ENCODE data around the gene RBMXL2. TPM values are rescaled to one million over a fixed set of nuclear protein-coding genes. Genes with fewer than 3 reads are reported as not detected.

The RBMXL2 gene
- total RNA-seq, 1 donor from 2014 or later, result not detected

DNA sequence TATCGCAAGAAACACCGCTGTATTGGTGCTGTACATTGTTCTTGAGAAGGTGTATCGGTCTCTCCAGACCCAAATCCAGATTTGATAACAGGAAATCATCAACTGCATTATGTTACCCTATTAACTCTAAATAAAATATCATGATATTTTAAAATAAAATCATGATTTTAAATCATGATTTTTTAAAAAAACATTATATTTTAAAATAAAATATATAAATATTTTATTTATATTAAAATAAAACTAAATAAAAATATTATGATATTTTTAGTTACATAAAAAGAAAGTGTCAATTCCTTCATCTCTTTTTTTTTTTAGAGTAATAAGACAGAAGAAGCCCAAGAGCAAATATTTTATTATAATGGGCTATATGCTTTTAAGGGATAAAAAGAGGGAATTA lies 27.6 kb downstream of the RBMXL2 start:
- Mint-ChIP-seq H3K4me3 (ENCODE audit: unreplicated experiment) (no peak overlapping the region), H3K9me3 (ENCODE audit: low read depth) (no peaks in the 10 kb centered on the region), H3K4me1 (ENCODE audit: low read depth) (peaks cover 9% of the 10 kb centered on the region), H3K36me3 (ENCODE audit: low read depth) (no peaks in the 10 kb centered on the region), H3K27me3 (ENCODE audit: low read depth) (peaks cover 3% of the 10 kb centered on the region), H3K27ac (ENCODE audit: unreplicated experiment) (no peak overlapping the region)
- TF ChIP-seq, protein P1, sequence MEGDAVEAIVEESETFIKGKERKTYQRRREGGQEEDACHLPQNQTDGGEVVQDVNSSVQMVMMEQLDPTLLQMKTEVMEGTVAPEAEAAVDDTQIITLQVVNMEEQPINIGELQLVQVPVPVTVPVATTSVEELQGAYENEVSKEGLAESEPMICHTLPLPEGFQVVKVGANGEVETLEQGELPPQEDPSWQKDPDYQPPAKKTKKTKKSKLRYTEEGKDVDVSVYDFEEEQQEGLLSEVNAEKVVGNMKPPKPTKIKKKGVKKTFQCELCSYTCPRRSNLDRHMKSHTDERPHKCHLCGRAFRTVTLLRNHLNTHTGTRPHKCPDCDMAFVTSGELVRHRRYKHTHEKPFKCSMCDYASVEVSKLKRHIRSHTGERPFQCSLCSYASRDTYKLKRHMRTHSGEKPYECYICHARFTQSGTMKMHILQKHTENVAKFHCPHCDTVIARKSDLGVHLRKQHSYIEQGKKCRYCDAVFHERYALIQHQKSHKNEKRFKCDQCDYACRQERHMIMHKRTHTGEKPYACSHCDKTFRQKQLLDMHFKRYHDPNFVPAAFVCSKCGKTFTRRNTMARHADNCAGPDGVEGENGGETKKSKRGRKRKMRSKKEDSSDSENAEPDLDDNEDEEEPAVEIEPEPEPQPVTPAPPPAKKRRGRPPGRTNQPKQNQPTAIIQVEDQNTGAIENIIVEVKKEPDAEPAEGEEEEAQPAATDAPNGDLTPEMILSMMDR (IDR thresholded peaks at IDR 0.05), result no peak
- DNase-seq (ENCODE audit: low spot score), result no peak

DNA sequence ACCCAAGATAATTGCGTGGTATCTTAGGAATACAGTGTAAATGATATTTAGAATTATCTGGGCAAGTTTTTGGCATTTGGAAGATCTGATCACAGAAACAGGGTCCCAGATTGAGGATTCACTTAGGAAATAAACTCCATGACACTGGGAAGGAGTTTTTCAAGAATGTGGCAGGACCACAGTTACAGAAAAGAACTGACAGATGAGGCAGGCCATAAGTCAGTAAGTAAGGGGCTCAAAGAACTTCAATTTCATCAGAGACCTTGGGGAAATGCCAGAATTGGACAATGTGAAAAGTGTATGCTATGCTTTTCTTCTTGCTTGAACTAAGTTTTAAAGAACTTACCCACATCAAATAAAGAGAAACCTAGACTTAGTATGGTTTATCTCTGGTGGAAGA lies 49.3 kb downstream of the RBMXL2 start:
- Mint-ChIP-seq H3K36me3 (ENCODE audit: low read depth) (no peaks in the 10 kb centered on the region), H3K27ac (ENCODE audit: unreplicated experiment) (no peak overlapping the region), H3K9me3 (ENCODE audit: low read depth) (peaks cover 2% of the 10 kb centered on the region), H3K4me3 (ENCODE audit: unreplicated experiment) (no peak overlapping the region), H3K27me3 (ENCODE audit: low read depth) (peaks cover 17% of the 10 kb centered on the region), H3K4me1 (ENCODE audit: low read depth) (no peaks in the 10 kb centered on the region)
- TF ChIP-seq, protein P1 (IDR thresholded peaks at IDR 0.05), result no peak
- DNase-seq (ENCODE audit: low spot score), result no peak

Other genes starting within 250 kb of the RBMXL2 start
- gene OR10A5, start 243.3 kb upstream of the RBMXL2 start, total RNA-seq, result not detected in 3 replicates
- gene OR10A2, start 225.9 kb upstream of the RBMXL2 start, total RNA-seq, result not detected in 3 replicates
- not detected in 3 replicates for gene OR10A4, start 212.4 kb upstream of the RBMXL2 start, total RNA-seq
- not detected in 3 replicates for gene OR2D2, start 196.5 kb upstream of the RBMXL2 start, total RNA-seq
- gene OR2D3, start 168.0 kb upstream of the RBMXL2 start, total RNA-seq, result not detected in 3 replicates
- gene ZNF215, start 162.6 kb upstream of the RBMXL2 start, total RNA-seq, result 2.3 to 2.4 TPM (median 2.4 TPM) in 3 replicates
- 1.4 to 3.1 TPM (median 2.5 TPM) in 3 replicates for gene ZNF214, start 68.7 kb upstream of the RBMXL2 start, total RNA-seq
- 0.05 TPM in 1 of 3 replicates, not detected in the others for gene NLRP14, start 68.5 kb upstream of the RBMXL2 start, total RNA-seq
- gene SYT9, start 162.9 kb downstream of the RBMXL2 start, total RNA-seq, result 0.07 to 0.15 TPM (median 0.10 TPM) in 3 replicates

Data from chondrocyte (in vitro differentiated cells).